Stimulated activated CD8-positive, alpha-beta memory T cell treated with anti-CD3 and anti-CD28 coated beads, Interleukin-4, amount 100 ng/mL, for 48 hours (primary cell): ENCODE results near the gene ALDH7A1.
"Not testable (repeated sequence)": the region's sequence is repeated elsewhere in the genome, so short reads cannot be mapped to it uniquely, and the experiment has no call there.

Experiments used
- DNase-seq: peaks from one replicate; pipeline ENCODE4 v3.0.0-alpha.2; 2020

ALDH7A1 gene

GRCh38 chr5:126531543-126532120 lies 63.4 kb downstream of the ALDH7A1 start:
- no peak for DNase-seq

DNA sequence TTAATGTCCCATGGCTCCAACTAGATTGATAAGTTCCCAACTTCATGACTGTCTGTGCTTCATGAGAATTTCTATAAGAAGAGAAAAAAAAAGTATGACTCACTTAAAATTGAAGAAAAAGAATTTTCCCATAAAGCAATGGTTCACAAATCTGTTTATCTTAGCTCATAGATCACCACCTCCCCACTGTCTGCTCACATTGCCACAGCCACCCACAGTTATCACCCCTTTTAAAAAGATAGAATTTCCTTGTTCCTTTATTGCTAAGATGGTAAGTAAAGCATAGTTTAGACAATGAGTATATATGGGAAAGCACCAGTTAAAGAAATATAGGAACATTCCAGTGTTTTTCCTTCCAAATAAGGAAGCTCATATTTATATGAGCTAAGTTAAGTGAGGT lies 67.1 kb downstream of the ALDH7A1 start:
- DNase-seq = no peak

- DNase-seq = no peak
Measured at GRCh38 chr5:126527158-126527557, 67.9 kb downstream of the ALDH7A1 start.

DNA sequence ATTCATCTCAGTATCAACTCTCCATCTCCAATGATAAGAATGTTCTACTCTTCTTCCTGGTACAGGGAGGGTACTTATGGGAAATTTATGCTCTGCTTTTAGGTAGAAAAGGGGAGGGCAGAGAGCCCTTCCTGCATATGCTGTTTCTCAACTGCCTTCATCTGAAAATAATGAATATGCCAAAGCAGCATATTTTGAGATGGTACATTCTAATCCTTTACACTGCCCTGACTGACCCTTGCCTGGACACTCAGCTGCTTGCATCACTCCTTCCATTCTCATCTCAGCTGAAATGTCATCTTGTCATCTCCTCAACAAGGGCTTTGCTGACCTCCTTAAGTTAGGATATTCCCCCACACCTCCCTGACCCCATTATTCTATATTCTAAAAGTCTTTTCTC lies 68.5 kb downstream of the ALDH7A1 start:
- no peak for DNase-seq

- no peak for DNase-seq
Measured at GRCh38 chr5:126525630-126526245, 69.3 kb downstream of the ALDH7A1 start.

- DNase-seq = no peak
Measured at GRCh38 chr5:126523818-126524510, 71.1 kb downstream of the ALDH7A1 start.

DNA sequence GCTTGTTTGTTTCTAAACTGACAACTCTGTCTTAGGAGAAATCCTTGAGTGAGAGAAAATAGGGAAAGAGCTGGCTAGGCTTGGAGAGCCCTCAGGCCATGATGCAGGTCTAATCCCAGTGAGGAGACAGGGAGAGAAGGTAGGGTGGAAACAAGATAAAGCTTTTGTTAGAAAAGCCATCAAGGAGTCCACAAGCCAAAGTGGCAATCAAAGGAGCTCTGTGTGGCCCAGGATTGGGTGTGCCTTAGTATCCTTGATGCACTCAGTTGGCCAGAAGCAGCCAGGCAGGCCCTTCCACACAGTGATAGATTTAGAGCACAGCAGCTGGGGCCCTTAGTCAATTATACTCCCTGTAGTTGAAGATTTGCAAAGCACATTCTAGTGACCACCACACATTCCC lies 73.9 kb downstream of the ALDH7A1 start:
- DNase-seq = no peak

DNA sequence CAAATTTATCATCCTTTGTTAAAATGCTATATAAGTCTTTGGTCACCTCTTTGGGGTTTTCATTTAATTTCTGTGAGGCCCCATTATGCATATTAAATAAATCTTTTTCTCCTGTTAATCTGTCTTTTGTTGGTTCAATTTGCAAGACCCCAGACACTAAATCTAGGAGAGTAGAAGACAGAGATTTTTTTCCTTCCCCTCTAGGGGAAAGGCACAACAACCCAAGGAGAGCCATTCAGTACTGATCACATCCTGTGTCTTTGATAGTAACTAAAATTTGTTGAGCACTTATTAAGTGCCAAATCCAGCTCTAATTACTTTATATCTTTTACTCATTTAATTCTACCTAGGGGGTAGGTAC lies 74.4 kb downstream of the ALDH7A1 start:
- no peak for DNase-seq

- DNase-seq = no peak
Measured at GRCh38 chr5:126519637-126520592, 75.1 kb downstream of the ALDH7A1 start.

- DNase-seq = not testable (repeated sequence)
Measured at GRCh38 chr5:126519223-126519622, 75.8 kb downstream of the ALDH7A1 start.

DNA sequence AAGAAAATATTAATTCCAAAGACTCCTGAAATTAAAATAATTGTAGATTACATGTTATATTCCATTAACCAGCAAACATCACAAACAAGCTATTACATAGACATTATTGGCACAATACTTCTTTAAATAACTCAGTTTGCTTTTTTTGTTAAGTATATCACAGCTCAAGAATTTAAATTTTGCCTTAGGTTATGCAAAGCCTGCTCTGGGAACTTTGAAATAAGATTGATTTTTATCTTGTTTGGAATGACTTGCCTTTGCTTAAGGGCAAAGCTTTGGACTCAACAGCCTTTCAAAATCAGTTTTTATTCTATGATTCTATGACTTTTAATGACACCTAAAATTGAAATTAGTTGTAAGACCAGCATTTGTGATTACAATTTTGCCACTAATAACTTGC lies 78.2 kb downstream of the ALDH7A1 start:
- DNase-seq = no peak

DNA sequence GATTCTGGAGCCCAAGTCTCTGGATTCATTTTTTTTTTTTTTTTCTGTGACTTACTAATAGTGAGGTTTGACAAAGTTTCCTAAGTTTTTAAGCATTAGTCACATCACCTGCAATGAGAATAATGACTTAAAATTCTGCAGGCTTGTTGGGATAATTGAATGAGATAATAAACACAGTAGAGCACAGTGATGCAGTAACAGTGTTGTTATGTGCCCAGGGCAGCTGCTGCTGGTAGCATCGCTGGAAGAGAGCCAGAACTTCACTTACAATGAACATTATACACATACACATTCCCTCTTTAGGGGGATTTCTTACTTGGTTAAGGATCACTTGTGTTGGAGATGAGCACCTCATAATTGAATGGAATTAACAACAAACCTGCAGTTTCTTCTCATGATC lies 78.9 kb downstream of the ALDH7A1 start:
- DNase-seq = no peak

DNA sequence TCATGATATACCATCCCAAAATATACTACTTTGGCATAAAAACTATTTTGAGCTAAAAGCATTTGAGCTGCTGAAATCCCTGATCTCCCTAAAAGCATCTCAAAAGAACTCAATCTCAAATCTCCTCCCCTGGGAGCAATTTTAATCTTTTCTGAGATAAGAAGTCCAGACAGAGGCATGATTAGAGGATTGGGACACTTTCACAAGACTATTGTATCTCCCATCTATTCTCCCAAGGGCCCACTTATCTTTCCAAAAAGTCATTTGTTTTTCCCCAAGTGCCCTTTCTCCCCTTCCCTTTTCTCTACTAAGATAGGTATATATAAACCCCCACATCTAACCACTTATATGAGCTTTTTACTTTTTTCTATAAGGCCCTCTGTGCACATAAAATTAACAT lies 79.7 kb downstream of the ALDH7A1 start:
- DNase-seq = no peak

- no peak for DNase-seq
Measured at GRCh38 chr5:126514558-126515141, 80.4 kb downstream of the ALDH7A1 start.

DNA sequence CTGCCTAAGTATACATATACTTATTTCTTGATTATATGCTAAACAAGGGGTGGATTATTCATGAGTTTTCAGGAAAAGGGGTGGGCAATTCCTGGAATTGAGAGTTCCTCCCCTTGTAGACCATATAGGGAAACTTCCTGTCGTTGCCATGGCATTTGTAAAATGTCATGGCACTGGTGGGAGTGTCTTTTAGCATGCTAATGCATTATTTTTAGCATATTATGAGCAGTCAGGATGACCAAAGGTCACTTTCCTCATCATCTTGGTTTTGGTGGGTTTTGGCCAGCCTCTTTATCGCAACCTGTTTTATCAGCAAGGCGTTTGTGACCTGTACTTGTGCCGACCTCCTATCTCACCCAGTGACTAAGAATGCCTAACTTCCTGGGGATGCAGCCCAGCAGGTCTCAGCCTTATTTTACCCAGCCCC lies 80.9 kb downstream of the ALDH7A1 start:
- no peak for DNase-seq

- DNase-seq = no peak
Measured at GRCh38 chr5:126513703-126514102, 81.3 kb downstream of the ALDH7A1 start.

GRCh38 chr5:126513302-126513701 lies 81.7 kb downstream of the ALDH7A1 start:
- no peak for DNase-seq

DNA sequence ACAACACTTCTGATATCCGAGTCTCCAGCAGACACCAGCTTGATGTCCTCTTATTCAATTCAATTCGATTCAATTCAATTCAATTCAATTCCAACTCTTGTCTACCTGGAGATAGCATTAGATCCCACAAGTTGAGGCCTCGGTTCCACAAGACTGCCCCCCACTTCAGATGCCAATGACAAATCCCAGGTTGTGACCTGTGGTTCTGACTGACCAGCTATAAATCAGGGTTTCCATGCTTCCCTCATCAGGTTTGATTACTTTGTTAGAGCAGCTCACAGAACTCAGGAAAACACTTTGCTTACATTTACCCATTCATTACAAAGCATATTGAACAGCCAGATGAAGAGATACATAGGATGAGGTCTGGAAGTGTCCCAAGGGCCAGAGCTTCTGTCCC lies 82.6 kb downstream of the ALDH7A1 start:
- no peak for DNase-seq

- DNase-seq = no peak
Measured at GRCh38 chr5:126511961-126512360, 83.1 kb downstream of the ALDH7A1 start.

DNA sequence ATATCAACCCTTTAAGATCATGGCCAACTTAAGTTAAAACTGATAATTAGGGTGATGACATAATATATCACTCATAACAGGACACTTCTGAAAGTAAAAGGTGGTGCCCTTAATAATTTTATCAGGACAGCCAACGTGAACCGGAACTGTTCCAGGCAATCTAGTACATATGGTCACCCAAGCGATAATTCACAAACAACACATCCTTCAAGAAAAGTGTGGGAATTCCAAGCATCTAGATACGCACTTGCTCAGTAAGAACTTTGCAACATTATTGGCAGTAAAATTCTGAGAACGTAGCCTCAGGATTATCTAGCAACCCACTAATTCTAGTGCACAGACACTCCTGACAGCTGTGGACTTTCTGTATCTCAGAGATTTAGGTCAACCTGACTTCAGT lies 85.7 kb downstream of the ALDH7A1 start:
- no peak for DNase-seq

GRCh38 chr5:126508962-126509279 lies 86.1 kb downstream of the ALDH7A1 start:
- no peak for DNase-seq

DNA sequence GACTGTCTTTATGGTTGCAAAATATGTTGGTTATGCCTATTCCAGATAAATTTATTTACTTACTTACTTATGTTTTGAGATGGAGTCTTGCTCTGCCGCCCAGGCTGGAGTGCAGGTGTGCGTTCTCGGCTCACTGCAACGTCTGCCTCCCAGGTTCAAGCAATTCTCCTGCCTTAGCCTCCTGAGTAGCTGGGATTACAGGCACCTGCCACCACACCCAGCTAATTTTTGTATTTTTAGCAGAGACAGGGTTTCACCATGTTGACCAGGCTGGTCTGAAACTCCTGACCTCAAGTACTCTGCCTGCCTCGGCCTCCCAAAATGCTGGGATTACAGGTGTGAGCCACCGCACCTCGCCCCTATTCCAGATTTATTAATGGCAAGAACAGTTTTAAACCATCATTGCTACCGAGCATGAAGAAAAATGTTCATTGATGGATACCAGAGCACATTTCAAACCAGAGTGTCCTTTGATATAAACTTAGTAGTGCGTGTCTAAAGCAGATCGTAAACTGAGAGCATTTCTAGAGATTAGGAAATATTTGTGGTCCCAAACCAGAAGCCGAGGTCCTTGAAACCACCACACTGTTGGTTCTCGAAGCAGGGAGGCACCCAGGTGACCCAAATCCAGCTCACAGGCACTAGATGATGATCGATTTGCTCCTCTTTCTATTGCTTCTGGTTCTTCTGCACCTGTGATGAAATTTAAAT lies 86.6 kb downstream of the ALDH7A1 start:
- DNase-seq = no peak

GRCh38 chr5:126506079-126506478 lies 88.9 kb downstream of the ALDH7A1 start:
- no peak for DNase-seq
